GM12864 (cell line): ENCODE measurements around the gene TRPM1.

Experiments
- DNase-seq: peaks from one replicate; pipeline ENCODE4 v3.0.0-alpha.2; 2011; ENCODE audit warnings: low read depth
- H3K4me3 ChIP-seq: 2 replicates; pipeline ENCODE4 v1.5.1; 2011; ENCODE audit warnings: mild to moderate bottlenecking, low read depth, low read length, control low read depth
- CTCF ChIP-seq: IDR thresholded peaks from 2 replicates; pipeline ENCODE4 v1.5.1; 2011; ENCODE audit warnings: low read depth, mild to moderate bottlenecking, moderate library complexity, low read length, control low read depth, inconsistent platforms; ENCODE audit errors: missing control alignments

The TRPM1 gene

GRCh38 chr15:31050953-31051352, 50.6 kb downstream of the TRPM1 start:
- H3K4me3 ChIP-seq, result no peak overlapping the region
- no peak for DNase-seq
- TF ChIP-seq CTCF, result no peak

- DNase-seq, result no peak
- H3K4me3 ChIP-seq, result no peak overlapping the region
These were observed 51.6 kb downstream of the TRPM1 start for GRCh38 chr15:31049682-31050615.

GRCh38 chr15:31049111-31049510, 52.4 kb downstream of the TRPM1 start:
- no peak overlapping the region for H3K4me3 ChIP-seq
- no peak for DNase-seq

More at GRCh38 chr15:31049682-31050615, 51.6 kb downstream of the TRPM1 start:
- TF ChIP-seq CTCF, result no peak

GRCh38 chr15:31047437-31047836, 54.1 kb downstream of the TRPM1 start:
- no peak for TF ChIP-seq CTCF
- H3K4me3 ChIP-seq, result no peak overlapping the region
- DNase-seq, result no peak

More at GRCh38 chr15:31049111-31049510, 52.4 kb downstream of the TRPM1 start:
- no peak for TF ChIP-seq CTCF

- no peak for TF ChIP-seq CTCF
- no peak for DNase-seq
- H3K4me3 ChIP-seq, result no peak overlapping the region
These were observed 54.7 kb downstream of the TRPM1 start for GRCh38 chr15:31046759-31047359.

GRCh38 chr15:31045606-31046005, 55.9 kb downstream of the TRPM1 start:
- TF ChIP-seq CTCF, result no peak
- no peak for DNase-seq
- H3K4me3 ChIP-seq, result no peak overlapping the region
